ENCODE results near the gene GID8.

The GID8 gene

DNA sequence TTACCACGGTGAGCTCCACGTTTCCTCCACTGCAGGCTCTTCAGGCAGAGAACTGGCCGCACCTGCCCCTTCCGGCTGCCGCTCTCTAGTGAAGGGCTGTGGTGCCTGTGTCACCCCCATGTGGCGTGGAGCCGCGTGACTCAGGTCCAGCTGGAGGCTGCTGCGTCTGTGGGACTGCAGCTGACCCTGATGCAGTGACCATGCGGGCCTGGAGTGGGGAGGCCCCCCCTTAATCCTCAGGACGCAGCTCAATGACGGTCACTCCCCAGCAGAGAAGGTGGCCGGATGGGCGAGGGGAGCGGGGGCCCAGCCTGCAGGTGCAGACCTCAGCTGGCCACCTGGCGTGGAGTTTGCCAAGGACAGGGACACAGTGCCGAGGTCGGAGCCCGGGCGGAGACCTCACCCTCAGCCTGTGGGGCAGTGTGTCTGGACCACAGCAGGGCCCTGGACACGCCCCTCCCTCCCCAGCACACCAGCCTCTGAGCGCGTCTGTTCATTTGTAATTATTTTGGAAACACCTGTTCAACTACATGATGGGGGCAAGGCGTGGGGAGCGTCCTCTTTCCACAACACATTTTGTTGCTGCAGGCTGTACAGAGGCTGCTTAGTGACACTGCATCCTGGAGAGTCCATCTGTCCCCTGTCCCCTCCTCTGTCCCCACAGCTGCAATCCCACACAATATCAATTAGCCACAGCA lies 58.1 kb downstream of the GID8 start:
- no peak overlapping the region for H3K4me3 ChIP-seq (ENCODE audit: low read depth, low read length)
- TF ChIP-seq, protein P1, sequence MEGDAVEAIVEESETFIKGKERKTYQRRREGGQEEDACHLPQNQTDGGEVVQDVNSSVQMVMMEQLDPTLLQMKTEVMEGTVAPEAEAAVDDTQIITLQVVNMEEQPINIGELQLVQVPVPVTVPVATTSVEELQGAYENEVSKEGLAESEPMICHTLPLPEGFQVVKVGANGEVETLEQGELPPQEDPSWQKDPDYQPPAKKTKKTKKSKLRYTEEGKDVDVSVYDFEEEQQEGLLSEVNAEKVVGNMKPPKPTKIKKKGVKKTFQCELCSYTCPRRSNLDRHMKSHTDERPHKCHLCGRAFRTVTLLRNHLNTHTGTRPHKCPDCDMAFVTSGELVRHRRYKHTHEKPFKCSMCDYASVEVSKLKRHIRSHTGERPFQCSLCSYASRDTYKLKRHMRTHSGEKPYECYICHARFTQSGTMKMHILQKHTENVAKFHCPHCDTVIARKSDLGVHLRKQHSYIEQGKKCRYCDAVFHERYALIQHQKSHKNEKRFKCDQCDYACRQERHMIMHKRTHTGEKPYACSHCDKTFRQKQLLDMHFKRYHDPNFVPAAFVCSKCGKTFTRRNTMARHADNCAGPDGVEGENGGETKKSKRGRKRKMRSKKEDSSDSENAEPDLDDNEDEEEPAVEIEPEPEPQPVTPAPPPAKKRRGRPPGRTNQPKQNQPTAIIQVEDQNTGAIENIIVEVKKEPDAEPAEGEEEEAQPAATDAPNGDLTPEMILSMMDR (conservative IDR thresholded peaks at IDR 0.05; ENCODE audit: low read depth, low read length) = no peak
- no peak for DNase-seq (ENCODE audit: low read depth)

DNA sequence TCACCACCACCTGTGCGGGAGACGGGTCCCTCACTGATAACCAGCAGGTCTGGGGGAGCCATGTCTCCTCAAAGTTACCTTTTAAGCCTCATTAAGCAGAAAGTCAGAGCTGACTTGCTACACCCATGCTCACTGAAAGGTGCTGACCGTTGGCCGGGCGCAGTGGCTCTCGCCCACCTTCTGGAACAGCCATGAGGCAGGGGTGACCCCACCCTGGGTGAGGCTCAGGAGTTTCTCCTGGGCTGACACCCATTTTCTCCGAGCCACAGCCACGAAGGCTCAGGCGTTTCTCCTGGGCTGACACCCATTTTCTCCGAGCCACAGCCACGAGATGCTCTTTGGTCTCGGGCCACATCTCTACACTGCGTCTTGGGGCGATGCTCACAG lies 58.6 kb downstream of the GID8 start:
- no peak for DNase-seq (ENCODE audit: low read depth)
- TF ChIP-seq, protein P1 (conservative IDR thresholded peaks at IDR 0.05; ENCODE audit: low read depth, low read length) = no peak
- H3K4me3 ChIP-seq (ENCODE audit: low read depth, low read length) = no peak overlapping the region

DNA sequence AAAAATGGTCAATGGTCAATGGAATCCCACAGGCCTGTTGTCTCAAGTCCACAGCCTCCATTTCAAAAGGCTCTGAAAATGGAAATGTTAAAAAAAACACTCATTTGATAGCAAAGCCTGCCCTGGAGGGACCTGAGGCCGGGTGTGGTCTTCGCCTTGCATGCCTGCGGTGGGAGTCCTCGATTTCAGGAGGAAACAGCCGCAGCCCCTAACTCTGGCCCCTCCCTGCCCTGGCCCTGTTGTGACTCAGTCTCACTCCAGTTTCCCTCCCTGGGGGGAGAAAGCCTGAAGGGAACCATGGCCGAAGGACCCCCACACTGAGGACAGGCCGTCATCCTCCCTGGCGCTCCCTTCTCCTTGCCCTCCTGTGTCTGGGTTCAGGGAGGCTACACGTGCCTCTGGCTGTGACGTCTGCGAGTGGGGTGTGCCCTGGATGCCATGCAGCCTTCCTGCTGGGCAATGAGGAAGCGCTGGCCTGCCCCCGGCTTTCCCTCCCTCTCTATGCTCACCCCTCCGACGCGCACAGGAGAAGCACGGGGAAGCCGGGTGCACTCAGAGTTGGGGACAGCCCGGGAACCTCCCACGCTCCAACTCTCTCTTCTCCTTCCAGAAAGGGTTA lies 59.6 kb downstream of the GID8 start:
- TF ChIP-seq, protein P1 (conservative IDR thresholded peaks at IDR 0.05; ENCODE audit: low read depth, low read length) = no peak
- DNase-seq (ENCODE audit: low read depth) = no peak
- H3K4me3 ChIP-seq (ENCODE audit: low read depth, low read length) = no peak overlapping the region
